Fibroblast of upper back skin (primary cell): ENCODE data around the gene USP1.
A peak's percentile ranks its signal among the peaks of the same experiment; 100 is the strongest.

Experiments used
- DNase-seq: peaks from one replicate; pipeline ENCODE4 v3.0.0-alpha.2; 2013

The USP1 gene, protein sequence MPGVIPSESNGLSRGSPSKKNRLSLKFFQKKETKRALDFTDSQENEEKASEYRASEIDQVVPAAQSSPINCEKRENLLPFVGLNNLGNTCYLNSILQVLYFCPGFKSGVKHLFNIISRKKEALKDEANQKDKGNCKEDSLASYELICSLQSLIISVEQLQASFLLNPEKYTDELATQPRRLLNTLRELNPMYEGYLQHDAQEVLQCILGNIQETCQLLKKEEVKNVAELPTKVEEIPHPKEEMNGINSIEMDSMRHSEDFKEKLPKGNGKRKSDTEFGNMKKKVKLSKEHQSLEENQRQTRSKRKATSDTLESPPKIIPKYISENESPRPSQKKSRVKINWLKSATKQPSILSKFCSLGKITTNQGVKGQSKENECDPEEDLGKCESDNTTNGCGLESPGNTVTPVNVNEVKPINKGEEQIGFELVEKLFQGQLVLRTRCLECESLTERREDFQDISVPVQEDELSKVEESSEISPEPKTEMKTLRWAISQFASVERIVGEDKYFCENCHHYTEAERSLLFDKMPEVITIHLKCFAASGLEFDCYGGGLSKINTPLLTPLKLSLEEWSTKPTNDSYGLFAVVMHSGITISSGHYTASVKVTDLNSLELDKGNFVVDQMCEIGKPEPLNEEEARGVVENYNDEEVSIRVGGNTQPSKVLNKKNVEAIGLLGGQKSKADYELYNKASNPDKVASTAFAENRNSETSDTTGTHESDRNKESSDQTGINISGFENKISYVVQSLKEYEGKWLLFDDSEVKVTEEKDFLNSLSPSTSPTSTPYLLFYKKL

GRCh38 chr1:62436466-62437272 is at the start of gene USP1:
USP1 (plus strand) TSS chr1:62437049; CDS start chr1:62439868, 2,819 bp downstream.
- DNase-seq, result peak; percentile 100

GRCh38 chr1:62389531-62389930 is 47.3 kb upstream of the USP1 start:
- DNase-seq, result no peak

DNA sequence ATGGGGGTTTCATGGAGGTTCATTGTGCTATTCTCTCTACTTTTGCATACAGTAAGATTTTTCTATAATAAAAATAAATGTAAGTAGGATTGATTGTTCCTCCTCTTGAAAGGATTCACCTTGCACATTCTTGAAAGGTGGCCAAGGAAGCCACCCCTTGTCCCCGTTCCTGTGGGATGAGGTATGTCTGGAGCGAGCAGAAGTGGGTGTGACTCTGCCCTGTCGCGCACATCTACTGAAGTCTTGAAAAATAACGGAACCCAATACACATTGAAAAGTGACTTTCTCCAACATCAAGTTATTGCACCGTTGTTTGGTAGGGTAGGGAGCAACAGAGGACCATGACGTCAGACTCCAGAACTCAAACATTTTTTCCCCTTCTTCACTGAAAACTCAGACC is 46.8 kb upstream of the USP1 start:
- DNase-seq, result no peak

GRCh38 chr1:62391369-62391971 is 45.4 kb upstream of the USP1 start:
- no peak for DNase-seq

DNA sequence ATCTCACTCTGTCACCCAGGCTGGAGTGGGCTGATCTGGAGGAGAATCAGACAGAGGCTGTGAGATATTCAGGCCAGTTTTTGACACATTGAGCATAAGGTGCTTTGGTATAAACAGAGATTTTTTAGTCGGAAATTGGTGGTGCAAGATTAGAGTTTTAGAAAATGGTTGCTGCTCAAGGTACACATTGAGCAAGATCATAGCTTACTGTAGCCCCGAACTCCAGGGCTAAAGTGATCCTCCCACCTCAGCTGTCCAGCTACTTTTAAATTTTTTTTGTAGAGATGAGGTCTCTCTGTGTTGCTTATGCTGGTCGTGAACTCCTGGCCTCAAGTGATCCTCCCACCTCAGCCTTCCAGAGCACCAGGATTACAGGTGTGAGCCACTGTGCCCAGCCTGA is 43.9 kb upstream of the USP1 start:
- DNase-seq, result no peak

DNA sequence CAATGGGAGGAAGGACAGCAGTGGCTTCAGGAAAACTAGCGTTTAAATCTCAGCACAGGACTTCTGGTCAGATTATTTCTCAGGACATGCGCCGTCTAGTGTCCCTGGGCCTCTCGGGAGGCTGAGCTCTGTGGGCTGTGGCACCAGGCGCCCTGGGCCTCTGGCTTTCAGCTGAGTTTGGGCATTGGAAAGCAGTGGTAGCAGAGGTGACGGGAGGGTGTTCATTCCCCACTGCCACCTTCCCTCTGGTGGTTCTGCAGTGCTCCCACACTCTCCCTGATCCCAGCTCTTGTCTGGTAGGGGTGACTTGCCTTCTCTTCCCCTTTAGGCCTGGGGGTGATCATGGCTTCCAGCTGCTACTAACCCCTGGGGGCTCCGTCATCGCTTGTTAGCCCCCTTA is 42.2 kb upstream of the USP1 start:
- DNase-seq, result no peak

DNA sequence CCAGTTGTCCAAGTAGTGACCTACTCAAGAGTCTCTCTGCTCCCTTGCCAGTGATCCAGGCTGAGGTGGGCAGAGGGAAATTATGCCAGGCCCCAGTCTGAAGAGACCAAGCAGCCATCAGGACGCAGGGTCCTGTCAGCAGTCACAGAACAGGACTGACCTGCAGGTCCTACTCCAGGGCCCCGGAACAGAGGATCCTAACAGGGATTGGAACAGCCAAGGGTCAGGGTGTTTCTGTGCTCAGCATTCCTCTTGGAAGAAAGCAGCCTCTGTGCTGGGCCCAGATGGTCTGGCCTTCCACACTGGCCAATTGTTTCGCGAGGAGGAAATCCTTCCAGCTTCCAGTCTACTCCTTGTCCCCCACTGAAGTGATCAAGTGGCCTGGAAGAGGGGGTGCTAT is 41.6 kb upstream of the USP1 start:
- DNase-seq, result no peak

GRCh38 chr1:62396871-62397270 is 40.0 kb upstream of the USP1 start:
- no peak for DNase-seq

- DNase-seq, result no peak
Observed at GRCh38 chr1:62397301-62397700, 39.5 kb upstream of the USP1 start.

DNA sequence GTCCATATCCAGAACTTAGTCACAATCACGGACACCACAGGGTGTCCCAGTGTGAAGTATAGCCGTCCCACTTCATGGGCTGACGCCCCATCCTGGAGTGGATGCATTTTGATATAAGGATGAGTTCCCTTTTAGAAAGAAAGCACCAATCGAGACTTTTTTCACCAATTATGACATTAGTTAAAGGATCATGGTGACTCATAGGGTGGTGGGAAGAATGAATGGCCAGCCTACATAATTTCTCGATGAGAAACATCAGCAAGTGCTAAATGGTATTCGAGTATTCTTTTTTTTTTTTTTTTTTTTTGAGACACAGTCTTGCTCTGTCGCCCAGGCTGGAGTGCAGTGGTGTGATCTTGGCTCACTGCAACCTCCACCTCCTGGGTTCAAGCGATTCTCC is 38.5 kb upstream of the USP1 start:
- DNase-seq, result peak; percentile 84

GRCh38 chr1:62401034-62401760 is 35.7 kb upstream of the USP1 start:
- DNase-seq, result no peak

GRCh38 chr1:62405247-62405646 is 31.6 kb upstream of the USP1 start:
- DNase-seq, result no peak

DNA sequence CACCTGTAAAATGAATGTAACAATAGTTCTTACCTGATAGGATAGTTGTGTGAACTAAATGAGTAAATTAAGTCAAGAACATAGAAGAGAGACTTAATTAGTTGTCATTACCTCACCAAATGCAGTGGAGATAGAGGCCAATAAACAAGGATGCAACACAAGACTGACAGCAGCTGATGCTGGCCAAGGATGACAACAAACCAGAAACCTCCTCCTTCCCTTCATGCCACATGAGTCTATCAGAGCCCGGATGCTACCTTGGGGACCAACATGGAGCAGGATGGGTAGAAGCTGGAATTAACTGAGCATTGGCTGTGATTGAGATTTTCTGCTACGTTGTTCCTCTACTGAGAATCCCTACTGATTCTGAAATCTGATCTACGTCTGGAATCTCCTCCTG is 30.3 kb upstream of the USP1 start:
- no peak for DNase-seq

DNA sequence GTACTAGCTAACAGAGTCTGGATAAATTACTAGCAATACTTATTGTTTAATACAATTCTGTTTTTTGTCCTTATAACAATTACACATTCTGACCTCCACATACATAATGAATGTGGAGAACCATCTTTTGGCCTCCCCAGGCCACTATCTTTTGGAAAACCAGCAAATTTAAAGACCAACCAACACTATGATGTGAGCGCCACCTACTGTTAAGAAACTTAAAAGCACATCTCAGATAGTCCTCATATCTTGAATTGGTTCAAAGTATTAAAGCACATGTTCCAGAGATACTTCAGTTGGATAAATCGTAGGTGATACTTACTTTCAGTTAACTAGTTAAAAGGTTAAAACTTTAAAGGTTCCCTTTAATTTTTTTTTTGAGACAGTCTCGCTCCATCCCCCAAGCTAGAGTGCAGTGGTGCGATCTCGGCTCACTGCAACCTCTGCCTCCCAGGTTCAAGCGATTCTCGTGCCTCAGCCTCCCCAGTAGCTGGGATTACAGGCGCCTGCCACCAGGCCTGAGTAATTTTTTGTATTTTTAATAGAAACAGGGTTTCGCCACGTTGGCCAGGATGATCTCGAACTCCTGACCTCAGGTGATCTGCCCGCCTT is 29.3 kb upstream of the USP1 start:
- DNase-seq, result peak; percentile 62

GRCh38 chr1:62415687-62416086 is 21.2 kb upstream of the USP1 start:
- DNase-seq, result no peak

DNA sequence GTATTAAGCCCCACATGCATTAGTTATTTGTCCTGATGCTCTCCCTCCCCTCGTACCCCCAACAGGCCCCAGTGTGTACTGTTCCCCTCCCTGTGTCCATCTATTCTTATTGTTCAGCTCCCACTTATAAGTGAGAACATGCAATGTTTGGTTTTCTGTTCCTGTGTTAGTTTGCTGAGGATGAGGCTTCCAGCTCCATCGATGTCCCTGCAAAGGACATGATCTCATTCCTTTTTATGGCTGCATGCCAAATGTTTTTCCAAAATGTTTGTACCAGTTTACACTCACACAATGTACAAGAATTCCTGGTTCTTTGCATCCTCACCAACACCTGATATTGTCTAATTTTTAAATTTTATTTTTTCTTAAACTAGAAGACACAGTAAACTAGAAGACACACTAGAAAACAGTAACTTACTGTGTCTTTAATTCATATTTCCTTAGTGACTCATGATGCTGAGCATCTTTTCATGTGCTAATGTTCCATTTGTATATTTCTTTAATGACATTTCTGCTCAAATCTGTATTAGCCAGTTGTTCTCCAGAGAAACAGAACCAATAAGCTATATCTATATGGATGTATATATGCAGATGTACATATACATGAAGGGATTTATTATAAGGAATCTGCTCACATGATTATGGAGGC is 19.4 kb upstream of the USP1 start:
- no peak for DNase-seq

- no peak for DNase-seq
Observed at GRCh38 chr1:62420214-62420613, 16.6 kb upstream of the USP1 start.

DNA sequence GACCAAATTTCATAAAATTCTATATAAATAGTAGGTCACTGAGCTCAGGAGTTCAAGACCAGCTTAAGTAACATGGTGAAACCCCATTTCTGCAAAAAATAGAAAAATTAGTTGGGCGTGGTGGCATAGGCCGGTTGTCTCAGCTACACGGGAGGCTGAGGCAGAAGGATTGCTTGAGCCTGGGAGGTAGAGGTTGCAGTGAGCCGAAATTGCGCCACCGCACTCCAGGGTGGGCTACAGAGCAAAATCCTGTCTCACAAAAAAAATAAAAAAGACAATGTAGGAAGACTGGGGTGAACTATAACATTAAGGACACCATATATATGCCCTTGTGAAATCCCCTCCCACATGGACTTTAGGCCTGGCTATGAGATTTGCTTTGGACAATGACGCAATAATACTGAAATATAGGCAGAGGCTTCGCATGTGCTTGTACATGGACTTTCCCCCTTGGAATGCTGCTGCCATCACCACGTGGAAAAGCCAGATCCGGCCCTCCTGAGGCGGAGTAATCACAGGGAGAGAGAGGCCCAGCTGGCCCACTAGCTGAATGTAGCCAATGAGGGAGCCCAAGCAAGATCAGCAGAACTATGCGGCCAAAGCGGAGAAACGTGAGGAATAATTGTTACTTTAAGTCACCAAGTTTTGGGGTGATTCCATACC is 13.1 kb upstream of the USP1 start:
- DNase-seq, result peak; percentile 32

GRCh38 chr1:62424411-62424810 is 12.4 kb upstream of the USP1 start:
- peak; percentile 34 for DNase-seq

- no peak for DNase-seq
Observed at GRCh38 chr1:62425041-62425440, 11.8 kb upstream of the USP1 start.

GRCh38 chr1:62426237-62426636 is 10.6 kb upstream of the USP1 start:
- DNase-seq, result no peak
